CD14-positive monocyte (primary cell): ENCODE measurements around the gene TBC1D19. TPM values are rescaled to one million over a fixed set of nuclear protein-coding genes. Genes with fewer than 3 reads are reported as not detected.

ENCODE experiments used
- DNase-seq, 3 donors: peaks; one replicate each; pipeline ENCODE4 v3.0.0-alpha.2; 2011 to 2022
- H2AFZ ChIP-seq: 2 replicates; pipeline ENCODE4 v1.6.0; 2012; ENCODE audit warnings: mild to moderate bottlenecking, low read depth, low read length, inconsistent platforms; ENCODE audit not compliant: insufficient read depth, poor library complexity, severe bottlenecking
- H3K27ac ChIP-seq, 2 donors: 1 replicate in 1 of 2; 2 replicates in 1 of 2; pipeline ENCODE4 v1.5.1; 2012 to 2013; ENCODE audit warnings: low read length in 2 of 2, control low read depth in 1 of 2, inconsistent platforms in 1 of 2, low read depth in 1 of 2, mild to moderate bottlenecking in 1 of 2
- H3K27me3 ChIP-seq, 2 donors: one replicate each; pipeline versions ENCODE4 v1.6.0 to v1.6.1; 2011 to 2013; ENCODE audit warnings: low read length in 2 of 2; ENCODE audit not compliant: control insufficient read depth in 2 of 2, insufficient read depth in 2 of 2
- H3K36me3 ChIP-seq, 2 donors: replicated peaks in 1 of 2; 1 replicate in 1 of 2; 2 replicates in 1 of 2; pipeline versions ENCODE4 v1.5.1 to v1.6.1; 2012 to 2013; ENCODE audit warnings: low read length in 2 of 2, control low read depth in 1 of 2, inconsistent platforms in 1 of 2, mild to moderate bottlenecking in 1 of 2; ENCODE audit not compliant: insufficient read depth in 2 of 2, control insufficient read depth in 1 of 2
- H3K4me1 ChIP-seq, 2 donors: 1 replicate in 1 of 2; 2 replicates in 1 of 2; pipeline versions ENCODE4 v1.5.1 to v1.6.1; 2012 to 2013; ENCODE audit warnings: low read length in 2 of 2, control low read depth in 1 of 2, inconsistent platforms in 1 of 2, mild to moderate bottlenecking in 1 of 2, moderate library complexity in 1 of 2; ENCODE audit not compliant: insufficient read depth in 2 of 2, control insufficient read depth in 1 of 2
- H3K4me2 ChIP-seq: replicated peaks from 2 replicates; pipeline ENCODE3; 2012; ENCODE audit warnings: low read length, moderate library complexity, mild to moderate bottlenecking; ENCODE audit not compliant: poor library complexity, severe bottlenecking; ENCODE audit errors: extremely low read depth
- H3K4me3 ChIP-seq, 3 experiments: fragments of 200-600 bp in 1 of 3; sonication (generic) in 1 of 3; replicated peaks in 1 of 3; 1 replicate in 2 of 3; 2 replicates in 1 of 3; pipeline ENCODE4 v1.5.1; 2011 to 2013; ENCODE audit warnings: low read length in 3 of 3, mild to moderate bottlenecking in 3 of 3, control low read depth in 2 of 3, low read depth in 2 of 3, inconsistent platforms in 1 of 3, moderate library complexity in 1 of 3
- H3K79me2 ChIP-seq: 2 replicates; pipeline ENCODE4 v1.6.0; 2012; ENCODE audit warnings: mild to moderate bottlenecking, control low read depth, inconsistent platforms, low read length, moderate library complexity; ENCODE audit not compliant: insufficient read depth
- H3K9ac ChIP-seq: 2 replicates; pipeline ENCODE4 v1.6.0; 2017; ENCODE audit warnings: low read length, mild to moderate bottlenecking; ENCODE audit not compliant: insufficient read depth, poor library complexity, severe bottlenecking
- H3K9me3 ChIP-seq, 2 donors: replicated peaks in 1 of 2; 1 replicate in 1 of 2; 2 replicates in 1 of 2; pipeline versions ENCODE4 v1.5.1 to v1.6.1; 2012 to 2013; ENCODE audit warnings: low read length in 2 of 2, control low read depth in 1 of 2; ENCODE audit not compliant: control insufficient read depth in 1 of 2, insufficient read depth in 1 of 2
- H4K20me1 ChIP-seq: 2 replicates; pipeline ENCODE4 v1.6.0; 2012; ENCODE audit warnings: mild to moderate bottlenecking, low read length, control low read depth, moderate library complexity; ENCODE audit not compliant: insufficient read depth
- H3K27ac Mint-ChIP-seq, 7 donors: one replicate each; pipeline ENCODE4 v1.8.0; 2020; ENCODE audit warnings: mild to moderate bottlenecking in 7 of 7, mixed read lengths in 7 of 7, moderate library complexity in 6 of 7, inconsistent platforms in 2 of 7
- H3K27me3 Mint-ChIP-seq, 3 donors: one replicate each; pipeline ENCODE4 v1.8.0; 2021 to 2022; ENCODE audit warnings: low read depth in 3 of 3, mild to moderate bottlenecking in 3 of 3, mixed read lengths in 3 of 3, moderate library complexity in 3 of 3, inconsistent platforms in 1 of 3
- H3K36me3 Mint-ChIP-seq, 2 donors: one replicate each; pipeline ENCODE4 v1.8.0; 2020; ENCODE audit warnings: mixed read lengths in 2 of 2, inconsistent platforms in 1 of 2, mild to moderate bottlenecking in 1 of 2
- H3K4me1 Mint-ChIP-seq: one replicate; pipeline ENCODE4 v1.8.0; 2020; ENCODE audit warnings: mild to moderate bottlenecking, mixed read lengths
- H3K4me3 Mint-ChIP-seq, 2 donors: one replicate each; pipeline ENCODE4 v1.8.0; 2020; ENCODE audit warnings: mild to moderate bottlenecking in 2 of 2, mixed read lengths in 2 of 2, moderate library complexity in 1 of 2
- H3K9me3 Mint-ChIP-seq, 7 donors: one replicate each; pipeline ENCODE4 v1.8.0; 2020 to 2022; ENCODE audit warnings: mixed read lengths in 7 of 7, mild to moderate bottlenecking in 6 of 7, moderate library complexity in 6 of 7, inconsistent platforms in 2 of 7
- WGBS: methylation state at CpG from one replicate; pipeline ENCODE4 v1.1.5; 2013; ENCODE audit warnings: missing lambda C conversion rate; ENCODE audit not compliant: insufficient coverage; 5-methylcytosine and 5-hydroxymethylcytosine counted together
- intact Hi-C, 2 donors: fragments of 100-400 bp; cut with micrococcal nuclease; formaldehyde crosslinking; loops; one replicate each; pipeline versions ENCODE4 v1.15.0 to v1.15.1; 2023
- polyA plus RNA-seq, 3 donors: library from polyadenylated mRNA; depleted of rRNA in 1 of 3; unstranded in 2 of 3; stranded (reverse) in 1 of 3; fragments of 300-500 nt in 2 of 3; fragments of >200 nt in 1 of 3; fragmentation: Illumina TruSeq in 2 of 3; gene quantifications; 1 replicate in 2 of 3; 2 replicates in 1 of 3; pipeline ENCODE4 v1.2.3, GENCODE V29; 2012 to 2021
- TF ChIP-seq, protein P1 (sequence below): fragments of 200-600 bp; IDR thresholded peaks from one replicate; pipeline ENCODE4 v1.8.0; 2022; ENCODE audit warnings: antibody characterized with exemption, mild to moderate bottlenecking

Gene TBC1D19
- polyA plus RNA-seq, 3 donors, result 0.19 to 0.84 (median 0.33) TPM

DNA sequence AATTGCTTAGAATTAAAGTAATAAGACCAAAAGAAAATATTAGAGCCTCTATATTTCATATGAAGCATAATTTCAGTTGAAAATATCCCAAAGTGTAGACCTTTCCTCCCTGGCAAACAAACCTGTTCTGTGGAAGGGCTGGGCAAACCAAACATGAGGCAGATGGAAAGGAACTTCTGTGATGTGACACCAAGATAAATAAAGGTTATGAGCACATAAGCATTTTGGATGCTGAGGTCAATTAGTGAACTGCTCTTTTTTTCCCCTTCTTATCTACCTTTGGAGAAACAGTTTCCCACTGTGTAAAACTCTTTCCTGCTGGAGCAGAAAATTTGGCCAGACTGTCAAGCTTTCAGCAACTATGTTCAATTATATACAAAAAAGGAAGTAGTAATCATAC lies 167.1 kb downstream of the TBC1D19 start:
- Histone ChIP-seq H3K27me3 (no peaks in the 10 kb centered on the region), H3K36me3 (no peaks in the 10 kb centered on the region), H3K79me2 (no peaks in the 10 kb centered on the region), H3K4me2 (no peak overlapping the region), H3K27ac (no peak overlapping the region), H3K9me3 (no peaks in the 10 kb centered on the region), H4K20me1 (no peaks in the 10 kb centered on the region), H2AFZ (no peak overlapping the region), H3K4me1 (peaks cover 20 to 39% of the 10 kb centered on the region in 2 donors), H3K9ac (no peak overlapping the region), H3K4me3 (no peak overlapping the region)
- H3K9me3 Mint-ChIP-seq, result no peaks in the 10 kb centered on the region
- H3K27me3 Mint-ChIP-seq, result peaks cover 0 to 1% (median 0%) of the 10 kb centered on the region in 3 donors
- H3K4me3 Mint-ChIP-seq, result no peak overlapping the region
- intact Hi-C loops, result no loop called here
- H3K36me3 Mint-ChIP-seq, result no peaks in the 10 kb centered on the region
- DNase-seq, result no peak
- TF ChIP-seq, protein P1, sequence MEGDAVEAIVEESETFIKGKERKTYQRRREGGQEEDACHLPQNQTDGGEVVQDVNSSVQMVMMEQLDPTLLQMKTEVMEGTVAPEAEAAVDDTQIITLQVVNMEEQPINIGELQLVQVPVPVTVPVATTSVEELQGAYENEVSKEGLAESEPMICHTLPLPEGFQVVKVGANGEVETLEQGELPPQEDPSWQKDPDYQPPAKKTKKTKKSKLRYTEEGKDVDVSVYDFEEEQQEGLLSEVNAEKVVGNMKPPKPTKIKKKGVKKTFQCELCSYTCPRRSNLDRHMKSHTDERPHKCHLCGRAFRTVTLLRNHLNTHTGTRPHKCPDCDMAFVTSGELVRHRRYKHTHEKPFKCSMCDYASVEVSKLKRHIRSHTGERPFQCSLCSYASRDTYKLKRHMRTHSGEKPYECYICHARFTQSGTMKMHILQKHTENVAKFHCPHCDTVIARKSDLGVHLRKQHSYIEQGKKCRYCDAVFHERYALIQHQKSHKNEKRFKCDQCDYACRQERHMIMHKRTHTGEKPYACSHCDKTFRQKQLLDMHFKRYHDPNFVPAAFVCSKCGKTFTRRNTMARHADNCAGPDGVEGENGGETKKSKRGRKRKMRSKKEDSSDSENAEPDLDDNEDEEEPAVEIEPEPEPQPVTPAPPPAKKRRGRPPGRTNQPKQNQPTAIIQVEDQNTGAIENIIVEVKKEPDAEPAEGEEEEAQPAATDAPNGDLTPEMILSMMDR, result no peak
- H3K27ac Mint-ChIP-seq, result no peak overlapping the region
- H3K4me1 Mint-ChIP-seq, result peaks cover 47% of the 10 kb centered on the region

DNA sequence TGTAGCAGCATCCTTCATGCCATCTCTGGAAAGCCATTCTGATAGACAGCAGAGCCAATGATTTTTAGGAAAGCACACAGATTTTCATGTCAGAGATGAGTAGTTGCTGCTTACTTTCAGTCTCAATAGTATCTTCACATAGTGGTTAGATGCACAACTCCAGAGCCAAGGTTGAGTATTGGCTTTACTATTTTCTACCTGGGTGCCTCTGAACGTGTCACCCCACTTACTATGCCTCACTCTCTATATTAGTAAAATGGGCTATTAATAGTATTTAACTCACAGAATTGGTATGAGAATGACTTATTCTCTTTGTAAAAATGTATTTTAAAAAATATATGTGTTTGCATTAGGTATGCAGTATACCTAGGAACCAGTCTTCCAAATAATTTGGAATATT lies 168.0 kb downstream of the TBC1D19 start:
- H3K27me3 Mint-ChIP-seq, result no peaks in the 10 kb centered on the region
- no peak overlapping the region for H3K4me2 ChIP-seq
- WGBS, result no CpG with 5 or more reads among the region's 1 CpG
- H3K9me3 Mint-ChIP-seq, result no peaks in the 10 kb centered on the region
- H3K27me3 ChIP-seq, result no peaks in the 10 kb centered on the region
- no peaks in the 10 kb centered on the region for H3K36me3 ChIP-seq
- no peaks in the 10 kb centered on the region for H3K36me3 Mint-ChIP-seq
- no peak overlapping the region for H3K4me3 Mint-ChIP-seq
- no peak overlapping the region for H2AFZ ChIP-seq
- H3K4me1 Mint-ChIP-seq, result peaks cover 41% of the 10 kb centered on the region
- intact Hi-C loops, result no loop called here
- TF ChIP-seq, protein P1, result no peak
- H3K27ac ChIP-seq, result no peak overlapping the region
- no peaks in the 10 kb centered on the region for H3K79me2 ChIP-seq
- H4K20me1 ChIP-seq, result no peaks in the 10 kb centered on the region
- peaks cover 18 to 37% of the 10 kb centered on the region in 2 donors for H3K4me1 ChIP-seq
- no peaks in the 10 kb centered on the region for H3K9me3 ChIP-seq
- no peak for DNase-seq
- H3K9ac ChIP-seq, result no peak overlapping the region
- no peak overlapping the region for H3K27ac Mint-ChIP-seq
- H3K4me3 ChIP-seq, result no peak overlapping the region
